ENCODE measurements around the gene ZCCHC24.
"Not testable (repeated sequence)": the region's sequence is repeated elsewhere in the genome, so short reads cannot be mapped to it uniquely, and the experiment has no call there.

The ZCCHC24 gene

GRCh38 chr10:79448732-79449049 is 3.3 kb upstream of the ZCCHC24 start:
- no peaks in the 10 kb centered on the region for H3K27me3 ChIP-seq (ENCODE audit: insufficient read depth, low read length, poor library complexity)
- no peaks in the 10 kb centered on the region for H3K79me1 ChIP-seq (ENCODE audit: low read length)
- H3K18ac ChIP-seq (ENCODE audit: low read length) = no peak overlapping the region
- no peak overlapping the region for H4K5ac ChIP-seq (ENCODE audit: low read length)
- peak overlapping the region; percentile 73 for H3K23ac ChIP-seq (ENCODE audit: low read length)
- H3K36me3 ChIP-seq (ENCODE audit: control insufficient read depth, insufficient read depth, low read length) = no peaks in the 10 kb centered on the region
- no peak overlapping the region for H3K4me2 ChIP-seq (ENCODE audit: low read length)
- no peak overlapping the region for H2BK15ac ChIP-seq (replicated peaks; ENCODE audit: low read depth)
- H3K79me2 ChIP-seq (ENCODE audit: control insufficient read depth, insufficient read depth, low read length) = no peaks in the 10 kb centered on the region
- no peak overlapping the region for H3K27ac ChIP-seq (ENCODE audit: low read depth, low read length)
- H2BK5ac ChIP-seq (ENCODE audit: low read length) = no peak overlapping the region
- no peak overlapping the region for H2BK120ac ChIP-seq (ENCODE audit: low read depth, low read length)
- H2AK5ac ChIP-seq (ENCODE audit: low read length) = no peak overlapping the region
- no peak overlapping the region for H3K4ac ChIP-seq (ENCODE audit: low read depth, low read length)
- no peak overlapping the region for H3K4me3 ChIP-seq (ENCODE audit: low read length)
- H3K4me1 ChIP-seq (ENCODE audit: control insufficient read depth, low read depth, low read length) = peaks cover 14% of the 10 kb centered on the region
- H3K9ac ChIP-seq (ENCODE audit: low read length) = no peak overlapping the region
- no peak overlapping the region for H3K56ac ChIP-seq (ENCODE audit: low read length)
- no peak overlapping the region for H4K8ac ChIP-seq (ENCODE audit: low read depth, low read length)
- no peak for DNase-seq
- no CpG with 5 or more reads among the region's 2 CpGs for WGBS (ENCODE audit: extremely low coverage, insufficient coverage, low lambda C conversion rate)

- Histone ChIP-seq H3K4me2 (ENCODE audit: low read length) (no peak overlapping the region), H3K27ac (ENCODE audit: low read depth, low read length) (no peak overlapping the region), H3K9ac (ENCODE audit: low read length) (no peak overlapping the region), H2BK15ac (replicated peaks; ENCODE audit: low read depth) (no peak overlapping the region), H3K79me2 (ENCODE audit: control insufficient read depth, insufficient read depth, low read length) (no peaks in the 10 kb centered on the region), H2BK120ac (ENCODE audit: low read depth, low read length) (no peak overlapping the region), H3K23ac (ENCODE audit: low read length) (peak overlapping the region; percentile 73), H3K27me3 (ENCODE audit: insufficient read depth, low read length, poor library complexity) (no peaks in the 10 kb centered on the region), H3K4me1 (ENCODE audit: control insufficient read depth, low read depth, low read length) (peaks cover 14% of the 10 kb centered on the region), H3K4ac (ENCODE audit: low read depth, low read length) (no peak overlapping the region), H4K5ac (ENCODE audit: low read length) (no peak overlapping the region), H2BK5ac (ENCODE audit: low read length) (no peak overlapping the region), H4K8ac (ENCODE audit: low read depth, low read length) (no peak overlapping the region), H3K4me3 (ENCODE audit: low read length) (no peak overlapping the region), H3K56ac (ENCODE audit: low read length) (no peak overlapping the region), H2AK5ac (ENCODE audit: low read length) (no peak overlapping the region), H3K79me1 (ENCODE audit: low read length) (no peaks in the 10 kb centered on the region), H3K18ac (ENCODE audit: low read length) (no peak overlapping the region), H3K36me3 (ENCODE audit: control insufficient read depth, insufficient read depth, low read length) (no peaks in the 10 kb centered on the region)
- no CpG with 5 or more reads among the region's 5 CpGs for WGBS (ENCODE audit: extremely low coverage, insufficient coverage, low lambda C conversion rate)
- no peak for DNase-seq
Observed at GRCh38 chr10:79447911-79448731, 2.7 kb upstream of the ZCCHC24 start.

GRCh38 chr10:79447249-79447648 is 1.8 kb upstream of the ZCCHC24 start:
- not testable (repeated sequence) for H3K4me3 ChIP-seq (ENCODE audit: low read length); H3K23ac ChIP-seq (ENCODE audit: low read length); H3K79me2 ChIP-seq (ENCODE audit: control insufficient read depth, insufficient read depth, low read length); H2BK120ac ChIP-seq (ENCODE audit: low read depth, low read length); DNase-seq; H3K27ac ChIP-seq (ENCODE audit: low read depth, low read length); H3K9ac ChIP-seq (ENCODE audit: low read length); H3K18ac ChIP-seq (ENCODE audit: low read length); H4K5ac ChIP-seq (ENCODE audit: low read length); H3K56ac ChIP-seq (ENCODE audit: low read length); H4K8ac ChIP-seq (ENCODE audit: low read depth, low read length); H2BK5ac ChIP-seq (ENCODE audit: low read length); H3K79me1 ChIP-seq (ENCODE audit: low read length); H3K27me3 ChIP-seq (ENCODE audit: insufficient read depth, low read length, poor library complexity); H3K36me3 ChIP-seq (ENCODE audit: control insufficient read depth, insufficient read depth, low read length); H2BK15ac ChIP-seq (replicated peaks; ENCODE audit: low read depth); H3K4ac ChIP-seq (ENCODE audit: low read depth, low read length); H3K4me2 ChIP-seq (ENCODE audit: low read length); H2AK5ac ChIP-seq (ENCODE audit: low read length)
- H3K4me1 ChIP-seq (ENCODE audit: control insufficient read depth, low read depth, low read length) = peaks cover 14% of the 10 kb centered on the region
- WGBS (ENCODE audit: extremely low coverage, insufficient coverage, low lambda C conversion rate) = no CpG with 5 or more reads among the region's 6 CpGs

GRCh38 chr10:79446758-79447084 is 1.3 kb upstream of the ZCCHC24 start:
- Histone ChIP-seq H3K18ac (ENCODE audit: low read length) (no peak overlapping the region), H2AK5ac (ENCODE audit: low read length) (no peak overlapping the region), H3K9ac (ENCODE audit: low read length) (peak overlapping the region; percentile 66), H3K23ac (ENCODE audit: low read length) (no peak overlapping the region), H3K36me3 (ENCODE audit: control insufficient read depth, insufficient read depth, low read length) (no peaks in the 10 kb centered on the region), H3K27ac (ENCODE audit: low read depth, low read length) (no peak overlapping the region), H3K79me2 (ENCODE audit: control insufficient read depth, insufficient read depth, low read length) (no peaks in the 10 kb centered on the region), H2BK120ac (ENCODE audit: low read depth, low read length) (no peak overlapping the region), H4K8ac (ENCODE audit: low read depth, low read length) (no peak overlapping the region), H3K4ac (ENCODE audit: low read depth, low read length) (no peak overlapping the region), H3K56ac (ENCODE audit: low read length) (peak overlapping the region; percentile 82), H3K4me2 (ENCODE audit: low read length) (peak overlapping the region; percentile 59), H3K4me1 (ENCODE audit: control insufficient read depth, low read depth, low read length) (peaks cover 14% of the 10 kb centered on the region), H2BK15ac (replicated peaks; ENCODE audit: low read depth) (no peak overlapping the region), H2BK5ac (ENCODE audit: low read length) (no peak overlapping the region), H4K5ac (ENCODE audit: low read length) (no peak overlapping the region), H3K27me3 (ENCODE audit: insufficient read depth, low read length, poor library complexity) (no peaks in the 10 kb centered on the region), H3K4me3 (ENCODE audit: low read length) (no peak overlapping the region), H3K79me1 (ENCODE audit: low read length) (no peaks in the 10 kb centered on the region)
- no peak for DNase-seq
- WGBS (ENCODE audit: extremely low coverage, insufficient coverage, low lambda C conversion rate) = no CpG with 5 or more reads among the region's 16 CpGs

- no peak overlapping the region for H3K23ac ChIP-seq (ENCODE audit: low read length)
- no peaks in the 10 kb centered on the region for H3K79me1 ChIP-seq (ENCODE audit: low read length)
- no peak overlapping the region for H3K4ac ChIP-seq (ENCODE audit: low read depth, low read length)
- no peak overlapping the region for H2BK120ac ChIP-seq (ENCODE audit: low read depth, low read length)
- DNase-seq = peak; percentile 71
- H3K27ac ChIP-seq (ENCODE audit: low read depth, low read length) = no peak overlapping the region
- H3K36me3 ChIP-seq (ENCODE audit: control insufficient read depth, insufficient read depth, low read length) = no peaks in the 10 kb centered on the region
- H3K9ac ChIP-seq (ENCODE audit: low read length) = peak overlapping the region; percentile 66
- H3K4me3 ChIP-seq (ENCODE audit: low read length) = peak overlapping the region; percentile 9
- peak overlapping the region; percentile 82 for H3K56ac ChIP-seq (ENCODE audit: low read length)
- no peak overlapping the region for H4K8ac ChIP-seq (ENCODE audit: low read depth, low read length)
- no peak overlapping the region for H2BK5ac ChIP-seq (ENCODE audit: low read length)
- H2AK5ac ChIP-seq (ENCODE audit: low read length) = no peak overlapping the region
- H3K4me2 ChIP-seq (ENCODE audit: low read length) = peak overlapping the region; percentile 90
- WGBS (ENCODE audit: extremely low coverage, insufficient coverage, low lambda C conversion rate) = no CpG with 5 or more reads among the region's 43 CpGs
- no peak overlapping the region for H4K5ac ChIP-seq (ENCODE audit: low read length)
- no peak overlapping the region for H2BK15ac ChIP-seq (replicated peaks; ENCODE audit: low read depth)
- H3K79me2 ChIP-seq (ENCODE audit: control insufficient read depth, insufficient read depth, low read length) = no peaks in the 10 kb centered on the region
- H3K18ac ChIP-seq (ENCODE audit: low read length) = no peak overlapping the region
- peaks cover 14% of the 10 kb centered on the region for H3K4me1 ChIP-seq (ENCODE audit: control insufficient read depth, low read depth, low read length)
- no peaks in the 10 kb centered on the region for H3K27me3 ChIP-seq (ENCODE audit: insufficient read depth, low read length, poor library complexity)
Observed at GRCh38 chr10:79445977-79446757, 743 bp upstream of the ZCCHC24 start.

Measured in mesendoderm (in vitro differentiated cells).